ENCODE results near the gene CLPSL1. TPM values are rescaled to one million over a fixed set of nuclear protein-coding genes. Genes with fewer than 3 reads are reported as not detected.

The CLPSL1 gene
- total and polyA plus RNA-seq, 2 of the 13 experiments (the other 11 are each of a cell fraction or from before 2014, with no cell fraction given), result not detected

GRCh38 chr6:35731414-35731735 is 49.4 kb upstream of the CLPSL1 start (continued):
- no peak for TF ChIP-seq ZFP62 (CRISPR knock-in tag; IDR thresholded peaks at IDR 0.05)
- no peak for TF ChIP-seq HHEX (CRISPR knock-in tag; IDR thresholded peaks at IDR 0.05)
- TF ChIP-seq, protein P1, sequence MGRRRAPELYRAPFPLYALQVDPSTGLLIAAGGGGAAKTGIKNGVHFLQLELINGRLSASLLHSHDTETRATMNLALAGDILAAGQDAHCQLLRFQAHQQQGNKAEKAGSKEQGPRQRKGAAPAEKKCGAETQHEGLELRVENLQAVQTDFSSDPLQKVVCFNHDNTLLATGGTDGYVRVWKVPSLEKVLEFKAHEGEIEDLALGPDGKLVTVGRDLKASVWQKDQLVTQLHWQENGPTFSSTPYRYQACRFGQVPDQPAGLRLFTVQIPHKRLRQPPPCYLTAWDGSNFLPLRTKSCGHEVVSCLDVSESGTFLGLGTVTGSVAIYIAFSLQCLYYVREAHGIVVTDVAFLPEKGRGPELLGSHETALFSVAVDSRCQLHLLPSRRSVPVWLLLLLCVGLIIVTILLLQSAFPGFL (CRISPR knock-in tag; IDR thresholded peaks at IDR 0.05), result no peak
- TF ChIP-seq ZNF34 (CRISPR knock-in tag; IDR thresholded peaks at IDR 0.05; ENCODE audit: borderline replicate concordance), result no peak
- TF ChIP-seq ZNF280D (CRISPR knock-in tag; IDR thresholded peaks at IDR 0.05), result no peak
- TF ChIP-seq ZNF362 (CRISPR knock-in tag; IDR thresholded peaks at IDR 0.05; ENCODE audit: borderline replicate concordance), result no peak
- no peak for TF ChIP-seq PAF1 (CRISPR knock-in tag; IDR thresholded peaks at IDR 0.05)
- 0 out of 2 replicates have a peak, but pooled peaks have one; percentile 3 for TF ChIP-seq ZSCAN25 (CRISPR knock-in tag; IDR thresholded peaks at IDR 0.05)
- TF ChIP-seq ATF1 (CRISPR knock-in tag; IDR thresholded peaks at IDR 0.05), result no peak
- TF ChIP-seq REXO4 (CRISPR knock-in tag; IDR thresholded peaks at IDR 0.05; ENCODE audit: borderline replicate concordance), result no peak
- no peak for TF ChIP-seq CCAR2 (optimal IDR thresholded peaks at IDR 0.05; ENCODE audit: low read depth, low read length)
- no peak for TF ChIP-seq MIER3 (CRISPR knock-in tag; IDR thresholded peaks at IDR 0.05; ENCODE audit: borderline replicate concordance)
- no peak for TF ChIP-seq THAP11 (CRISPR knock-in tag; IDR thresholded peaks at IDR 0.05)
- peak; percentile 92; the same call in 1 of the 2 replicates for TF ChIP-seq NRL (CRISPR knock-in tag; IDR thresholded peaks at IDR 0.05; ENCODE audit: borderline replicate concordance)
- TF ChIP-seq KLF9 (CRISPR knock-in tag; IDR thresholded peaks at IDR 0.05; ENCODE audit: low read depth), result no peak
- TF ChIP-seq HNRNPL (IDR thresholded peaks at IDR 0.05; ENCODE audit: low read depth, low read length), result no peak
- TF ChIP-seq DNMT3B (CRISPR knock-in tag; conservative IDR thresholded peaks at IDR 0.05), result no peak
- no peak for TF ChIP-seq SMARCE1 (IDR thresholded peaks at IDR 0.05; ENCODE audit: borderline replicate concordance)
- no peak; the same call in 1 of the 2 replicates for TF ChIP-seq LBX2 (CRISPR knock-in tag; IDR thresholded peaks at IDR 0.05; ENCODE audit: borderline replicate concordance)
- TF ChIP-seq EZH2 (conservative IDR thresholded peaks at IDR 0.05; ENCODE audit: low read depth, low read length), result no peak
- TF ChIP-seq RAD51 (IDR thresholded peaks at IDR 0.05; ENCODE audit: borderline replicate concordance), result no peak
- peak; percentile 63 for TF ChIP-seq CREM (IDR thresholded peaks at IDR 0.05)
- no peak for TF ChIP-seq CREM (CRISPR knock-in tag; IDR thresholded peaks at IDR 0.05)
- no peak for TF ChIP-seq THAP9 (CRISPR knock-in tag; IDR thresholded peaks at IDR 0.05; ENCODE audit: borderline replicate concordance)
